ENCODE data around the gene ZNF221.
A peak's percentile ranks its signal among the peaks of the same experiment; 100 is the strongest.

ZNF221 gene

GRCh38 chr19:43960411-43960810 lies 9.4 kb downstream of the ZNF221 start:
- DNase-seq, result no peak

GRCh38 chr19:43966079-43966694 lies 15.2 kb downstream of the ZNF221 start:
- DNase-seq, result no peak

- DNase-seq, result no peak
These were observed 25.7 kb downstream of the ZNF221 start for GRCh38 chr19:43976732-43977131.

- no peak for DNase-seq
These were observed 32.5 kb downstream of the ZNF221 start for GRCh38 chr19:43983544-43983911.

GRCh38 chr19:43983912-43984686 lies 33.1 kb downstream of the ZNF221 start, which contains the start of gene ZNF155:
TSS of gene ZNF155 (plus strand) at chr19:43984188. CDS start at chr19:43988544, 4,356 bp downstream.
- DNase-seq, result peak; percentile 41

GRCh38 chr19:43984687-43985000 lies 33.6 kb downstream of the ZNF221 start:
- DNase-seq, result no peak

GRCh38 chr19:43997631-43998290 lies 46.7 kb downstream of the ZNF221 start:
- no peak for DNase-seq

- DNase-seq, result no peak
These were observed 51.2 kb downstream of the ZNF221 start for GRCh38 chr19:44002212-44002565.

- DNase-seq, result peak; percentile 68
These were observed 51.8 kb downstream of the ZNF221 start, which contains the start of gene ZNF230 for GRCh38 chr19:44002566-44003460. TSS of gene ZNF230 (plus strand) at chr19:44002957. CDS start at chr19:44007079, 4,122 bp downstream.

- no peak for DNase-seq
These were observed 52.5 kb downstream of the ZNF221 start for GRCh38 chr19:44003461-44004009.

GRCh38 chr19:44005973-44006372 lies 54.9 kb downstream of the ZNF221 start:
- DNase-seq, result no peak

- no peak for DNase-seq
These were observed 56.4 kb downstream of the ZNF221 start for GRCh38 chr19:44007473-44007872.

GRCh38 chr19:44010468-44010867 lies 59.4 kb downstream of the ZNF221 start:
- DNase-seq, result no peak

Measured in T-helper 9 cell (primary cell).